Activated CD8-positive, alpha-beta memory T cell treated with anti-CD3 and anti-CD28 coated beads, Interleukin-2, amount 50 U/mL, for 4 hours (primary cell): ENCODE results near the gene SKIDA1.

Source experiments
- DNase-seq: peaks from one replicate; pipeline ENCODE4 v3.0.0-alpha.2; 2020

Gene SKIDA1

GRCh38 chr10:21515361-21516241 lies 9.9 kb downstream of the SKIDA1 start:
- no peak for DNase-seq

- DNase-seq = no peak
Measured at GRCh38 chr10:21514818-21515351, 10.6 kb downstream of the SKIDA1 start.

- DNase-seq = no peak
Measured at GRCh38 chr10:21514129-21514817, 11.2 kb downstream of the SKIDA1 start.

GRCh38 chr10:21513405-21513788 lies 12.1 kb downstream of the SKIDA1 start:
- DNase-seq = no peak

- DNase-seq = no peak
Measured at GRCh38 chr10:21512573-21513404, 12.7 kb downstream of the SKIDA1 start.

GRCh38 chr10:21511946-21512572 lies 13.4 kb downstream of the SKIDA1 start:
- no peak for DNase-seq

GRCh38 chr10:21511095-21511570 lies 14.3 kb downstream of the SKIDA1 start:
- no peak for DNase-seq

- DNase-seq = no peak
Measured at GRCh38 chr10:21510241-21511094, 15.0 kb downstream of the SKIDA1 start.

GRCh38 chr10:21509341-21510240 lies 15.9 kb downstream of the SKIDA1 start:
- DNase-seq = no peak

- DNase-seq = no peak
Measured at GRCh38 chr10:21508706-21509331, 16.7 kb downstream of the SKIDA1 start.

- DNase-seq = no peak
Measured at GRCh38 chr10:21507150-21507549, 18.3 kb downstream of the SKIDA1 start.

- DNase-seq = no peak
Measured at GRCh38 chr10:21506351-21506750, 19.1 kb downstream of the SKIDA1 start.

GRCh38 chr10:21505711-21506278 lies 19.7 kb downstream of the SKIDA1 start:
- no peak for DNase-seq

- DNase-seq = no peak
Measured at GRCh38 chr10:21503542-21503941, 21.9 kb downstream of the SKIDA1 start.

- no peak for DNase-seq
Measured at GRCh38 chr10:21502348-21502740, 23.1 kb downstream of the SKIDA1 start.

GRCh38 chr10:21501731-21502347 lies 23.6 kb downstream of the SKIDA1 start:
- DNase-seq = no peak

- no peak for DNase-seq
Measured at GRCh38 chr10:21501091-21501490, 24.4 kb downstream of the SKIDA1 start.

GRCh38 chr10:21500578-21500910 lies 24.9 kb downstream of the SKIDA1 start:
- no peak for DNase-seq
